GM18511 (cell line): Measurements from ENCODE around the gene RABGGTA.

Source experiments
- ATAC-seq: cut with Tn5 transposase; IDR thresholded peaks from one replicate; pipeline ENCODE4 v1.9.1; 2021; ENCODE audit warnings: mild to moderate bottlenecking, moderate library complexity; ENCODE audit not compliant: unreplicated experiment

The RABGGTA gene

GRCh38 chr14:24271134-24271833, at the start of gene RABGGTA:
Gene RABGGTA (minus strand): TSS chr14:24271597. CDS start chr14:24271115, 482 bp downstream.
- peak; percentile 86 for ATAC-seq

GRCh38 chr14:24317141-24317928, 45.9 kb upstream of the RABGGTA start:
- ATAC-seq = no peak

- no peak for ATAC-seq
These were observed 45.2 kb upstream of the RABGGTA start for GRCh38 chr14:24316597-24316950.

GRCh38 chr14:24315807-24316596, 44.6 kb upstream of the RABGGTA start:
- ATAC-seq = no peak

- ATAC-seq = no peak
These were observed 43.9 kb upstream of the RABGGTA start for GRCh38 chr14:24315243-24315806.

GRCh38 chr14:24314377-24315193, 43.2 kb upstream of the RABGGTA start:
- ATAC-seq = no peak

- no peak for ATAC-seq
These were observed 42.5 kb upstream of the RABGGTA start for GRCh38 chr14:24313913-24314312.

GRCh38 chr14:24312736-24313507, 41.5 kb upstream of the RABGGTA start:
- ATAC-seq = no peak

- no peak for ATAC-seq
These were observed 40.6 kb upstream of the RABGGTA start for GRCh38 chr14:24311837-24312615.

GRCh38 chr14:24310646-24311604, 39.5 kb upstream of the RABGGTA start, which contains the start of gene LTB4R:
Gene LTB4R (plus strand): TSS chr14:24311502. CDS start chr14:24315652, 4,150 bp downstream.
- peak; percentile 76 for ATAC-seq

GRCh38 chr14:24310265-24310645, 38.9 kb upstream of the RABGGTA start:
- no peak for ATAC-seq

- ATAC-seq = no peak
These were observed 38.3 kb upstream of the RABGGTA start, which contains the start of gene LTB4R2 for GRCh38 chr14:24309538-24310264. Gene LTB4R2 (plus strand): TSS chr14:24310140. CDS start chr14:24310665, 525 bp downstream.

- ATAC-seq = no peak
These were observed 37.1 kb upstream of the RABGGTA start for GRCh38 chr14:24308342-24309124.

- ATAC-seq = no peak
These were observed 36.4 kb upstream of the RABGGTA start, which contains the start of gene CIDEB for GRCh38 chr14:24307575-24308341. Gene CIDEB (minus strand): TSS chr14:24307977. CDS start chr14:24307858, 119 bp downstream.

GRCh38 chr14:24307156-24307574, 35.8 kb upstream of the RABGGTA start:
- ATAC-seq = no peak
